ENCODE data around the gene ITGA1.

ITGA1 gene

GRCh38 chr5:52759331-52759730 is 28.4 kb upstream of the ITGA1 start:
- DNase-seq (ENCODE audit: extremely low read depth, low read depth): no peak
- TF ChIP-seq CTCF (IDR thresholded peaks at IDR 0.05; ENCODE audit: low read depth, low read length, missing control alignments): no peak
- H3K4me3 ChIP-seq (replicated peaks; ENCODE audit: low read depth, low read length): no peak overlapping the region

GRCh38 chr5:52760695-52761366 is 26.9 kb upstream of the ITGA1 start:
- DNase-seq (ENCODE audit: extremely low read depth, low read depth): no peak
- TF ChIP-seq CTCF (IDR thresholded peaks at IDR 0.05; ENCODE audit: low read depth, low read length, missing control alignments): no peak
- no peak overlapping the region for H3K4me3 ChIP-seq (replicated peaks; ENCODE audit: low read depth, low read length)

- no peak for DNase-seq (ENCODE audit: extremely low read depth, low read depth)
- TF ChIP-seq CTCF (IDR thresholded peaks at IDR 0.05; ENCODE audit: low read depth, low read length, missing control alignments): no peak
- H3K4me3 ChIP-seq (replicated peaks; ENCODE audit: low read depth, low read length): no peak overlapping the region
Observed at GRCh38 chr5:52767217-52767743, 20.4 kb upstream of the ITGA1 start.

- no peak for DNase-seq (ENCODE audit: extremely low read depth, low read depth)
- no peak overlapping the region for H3K4me3 ChIP-seq (replicated peaks; ENCODE audit: low read depth, low read length)
- TF ChIP-seq CTCF (IDR thresholded peaks at IDR 0.05; ENCODE audit: low read depth, low read length, missing control alignments): no peak
Observed at GRCh38 chr5:52767766-52768480, 19.8 kb upstream of the ITGA1 start.

GRCh38 chr5:52769061-52769460 is 18.7 kb upstream of the ITGA1 start:
- no peak for DNase-seq (ENCODE audit: extremely low read depth, low read depth)
- TF ChIP-seq CTCF (IDR thresholded peaks at IDR 0.05; ENCODE audit: low read depth, low read length, missing control alignments): no peak
- no peak overlapping the region for H3K4me3 ChIP-seq (replicated peaks; ENCODE audit: low read depth, low read length)

- TF ChIP-seq CTCF (IDR thresholded peaks at IDR 0.05; ENCODE audit: low read depth, low read length, missing control alignments): no peak
- DNase-seq (ENCODE audit: extremely low read depth, low read depth): no peak
- H3K4me3 ChIP-seq (replicated peaks; ENCODE audit: low read depth, low read length): no peak overlapping the region
Observed at GRCh38 chr5:52770287-52770939, 17.3 kb upstream of the ITGA1 start.
